A549 (cell line): Measurements from ENCODE around the gene DISC1. TPM values are rescaled to one million over a fixed set of nuclear protein-coding genes. Genes with fewer than 3 reads are reported as not detected.

Source experiments
- ATAC-seq, 2 experiments: fragments of 200-7000 bp in 1 of 2; fragments of >200 bp in 1 of 2; cut with Nextera tagmentation in 1 of 2; cut with Tn5 transposase in 1 of 2; 3 replicates each; pipeline versions ENCODE4 v1.8.0 to v1.9.1; 2018 to 2020; ENCODE audit warnings: mild to moderate bottlenecking in 1 of 2, moderate library complexity in 1 of 2
- CTCF ChIA-PET: fragments of 300-600 bp; sonication (Branson Sonifier 250); formaldehyde crosslinking; extraction: SDS; loops from one replicate; lab custom pipeline; 2021; ENCODE audit warnings: antibody characterized with exemption, inconsistent platforms; lab: Yijun Ruan, JAX
- POLR2A ChIA-PET: fragments of 350-600 bp; formaldehyde crosslinking; extraction: SDS; loops from one replicate; lab custom pipeline; 2021; ENCODE audit warnings: antibody characterized with exemption, inconsistent platforms; lab: Yijun Ruan, JAX
- DNase-seq, 2 experiments: peaks; one replicate each; pipeline versions ENCODE4 v3.0.0 to v3.0.0-alpha.2; 2011 to 2016; ENCODE audit warnings: low read depth in 1 of 2, low spot score in 1 of 2
- FAIRE-seq: peaks from 2 replicates; lab custom pipeline; 2011; peaks lifted over from hg19 to GRCh38; lab: Jason Lieb, UNC
- H3K27ac ChIP-seq, 2 experiments: fragments of >200 bp; sonication (Bioruptor Twin); formaldehyde crosslinking; 3 replicates each; pipeline ENCODE4 v1.5.1; 2016 to 2017
- H3K4me1 ChIP-seq: fragments of >200 bp; sonication (Bioruptor Twin); formaldehyde crosslinking; 3 replicates; pipeline ENCODE4 v1.6.1; 2016
- H3K4me2 ChIP-seq: fragments of >200 bp; sonication (Bioruptor Twin); formaldehyde crosslinking; 3 replicates; pipeline ENCODE4 v1.6.1; 2016
- H3K4me3 ChIP-seq: fragments of >200 bp; sonication (Bioruptor Twin); formaldehyde crosslinking; 3 replicates; pipeline ENCODE4 v1.5.1; 2016
- H3K9me3 ChIP-seq: fragments of >200 bp; sonication (Bioruptor Twin); formaldehyde crosslinking; 3 replicates; pipeline ENCODE4 v1.6.1; 2016
- CHD4 ChIP-seq: fragments of 200-600 bp; sonication (generic); IDR thresholded peaks from 2 replicates; pipeline ENCODE4 v1.6.1; 2016; ENCODE audit warnings: antibody characterized with exemption, mild to moderate bottlenecking, borderline replicate concordance
- EHMT2 ChIP-seq: fragments of 200-600 bp; sonication (generic); IDR thresholded peaks from 2 replicates; pipeline ENCODE4 v1.6.1; 2016; ENCODE audit warnings: antibody characterized with exemption, low read depth, mild to moderate bottlenecking, moderate library complexity
- HDAC2 ChIP-seq: fragments of 200-600 bp; sonication (generic); IDR thresholded peaks from 2 replicates; pipeline ENCODE4 v1.6.1; 2016
- HEYL ChIP-seq: fragments of 250-450 bp; sonication (Bioruptor Pico); IDR thresholded peaks from 2 replicates; pipeline ENCODE4 v1.8.0; 2021; ENCODE audit warnings: mild to moderate bottlenecking, moderate library complexity
- HOXB13 ChIP-seq: fragments of 250-450 bp; sonication (Bioruptor Pico); IDR thresholded peaks from 2 replicates; pipeline ENCODE4 v1.5.0; 2020; ENCODE audit warnings: low read depth, mild to moderate bottlenecking, moderate library complexity
- HOXB5 ChIP-seq: fragments of 250-450 bp; sonication (Bioruptor Pico); IDR thresholded peaks from 2 replicates; pipeline ENCODE4 v1.5.0; 2020; ENCODE audit warnings: mild to moderate bottlenecking, moderate library complexity
- NFE2L2 ChIP-seq: fragments of 150-350 bp; conservative IDR thresholded peaks from 2 replicates; pipeline ENCODE4 v1.6.1; 2014; ENCODE audit warnings: low read length
- NR3C1 ChIP-seq: fragments of >200 bp; sonication (Bioruptor Twin); formaldehyde crosslinking; IDR thresholded peaks from 3 replicates; pipeline ENCODE4 v1.6.1; 2017
- POLR2A ChIP-seq: IDR thresholded peaks from 2 replicates; pipeline ENCODE4 v1.6.1; 2012; ENCODE audit warnings: mild to moderate bottlenecking, low read length
- RARB ChIP-seq: fragments of 250-450 bp; sonication (Bioruptor Pico); IDR thresholded peaks from 2 replicates; pipeline ENCODE4 v1.8.0; 2021; ENCODE audit warnings: mild to moderate bottlenecking, moderate library complexity
- RFX5 ChIP-seq: fragments of 450-650 bp; IDR thresholded peaks from 2 replicates; pipeline ENCODE4 v1.7.1; 2014; ENCODE audit warnings: antibody characterized with exemption, mild to moderate bottlenecking, moderate library complexity
- ZFP36 ChIP-seq: fragments of 450-650 bp; IDR thresholded peaks from 2 replicates; pipeline ENCODE4 v1.6.1; 2014; ENCODE audit warnings: borderline replicate concordance; ENCODE audit not compliant: partially characterized antibody
- ZNF302 ChIP-seq: fragments of 250-450 bp; sonication (Bioruptor Pico); IDR thresholded peaks from 2 replicates; pipeline ENCODE4 v1.9.0; 2021; ENCODE audit warnings: inconsistent platforms, mild to moderate bottlenecking, moderate library complexity
- ZSCAN20 ChIP-seq: fragments of 250-450 bp; sonication (Bioruptor Pico); IDR thresholded peaks from 2 replicates; pipeline ENCODE4 v1.8.0; 2022; ENCODE audit warnings: mild to moderate bottlenecking, moderate library complexity
- WGBS: methylation state at CpG from one replicate; pipeline ENCODE4 v1.1.6; 2017; ENCODE audit errors: missing lambda C conversion rate; 5-methylcytosine and 5-hydroxymethylcytosine counted together
- polyA plus RNA-seq, 4 experiments: library from polyadenylated mRNA; depleted of rRNA in 3 of 4; stranded (reverse); fragments of >200 nt; fragmentation: RNase III in 1 of 4; extraction: RNeasy Plus Mini Kit Qiagen cat#74134 plus additional on column Dnase treatment in 1 of 4; gene quantifications; 2 replicates in 3 of 4; 3 replicates in 1 of 4; pipeline ENCODE4 v1.2.3, GENCODE V29; 2011 to 2017
- TF ChIP-seq, protein P1 (sequence below): fragments of >200 bp; sonication (Bioruptor Twin); formaldehyde crosslinking; IDR thresholded peaks from 3 replicates; pipeline ENCODE4 v1.5.1; 2016
- TF ChIP-seq, protein P2 (sequence below): IDR thresholded peaks from 2 replicates; pipeline ENCODE4 v1.6.1; 2012
- TF ChIP-seq, protein P3 (sequence below): fragments of 150-350 bp; IDR thresholded peaks from 2 replicates; pipeline ENCODE4 v1.6.1; 2014; ENCODE audit warnings: low read depth, mild to moderate bottlenecking, low read length
- TF ChIP-seq, protein P4 (sequence below): IDR thresholded peaks from 2 replicates; pipeline ENCODE4 v1.6.1; 2012; ENCODE audit warnings: low read depth, borderline replicate concordance
- TF ChIP-seq, protein P5 (sequence below): fragments of 250-450 bp; sonication (Bioruptor Pico); IDR thresholded peaks from 2 replicates; pipeline ENCODE4 v1.5.0; 2021; ENCODE audit warnings: mild to moderate bottlenecking, moderate library complexity, borderline replicate concordance

DISC1 gene
- polyA plus RNA-seq, 2 of the 4 experiments (the other 2 are of a cell fraction): 0.39 to 0.74 TPM

DNA sequence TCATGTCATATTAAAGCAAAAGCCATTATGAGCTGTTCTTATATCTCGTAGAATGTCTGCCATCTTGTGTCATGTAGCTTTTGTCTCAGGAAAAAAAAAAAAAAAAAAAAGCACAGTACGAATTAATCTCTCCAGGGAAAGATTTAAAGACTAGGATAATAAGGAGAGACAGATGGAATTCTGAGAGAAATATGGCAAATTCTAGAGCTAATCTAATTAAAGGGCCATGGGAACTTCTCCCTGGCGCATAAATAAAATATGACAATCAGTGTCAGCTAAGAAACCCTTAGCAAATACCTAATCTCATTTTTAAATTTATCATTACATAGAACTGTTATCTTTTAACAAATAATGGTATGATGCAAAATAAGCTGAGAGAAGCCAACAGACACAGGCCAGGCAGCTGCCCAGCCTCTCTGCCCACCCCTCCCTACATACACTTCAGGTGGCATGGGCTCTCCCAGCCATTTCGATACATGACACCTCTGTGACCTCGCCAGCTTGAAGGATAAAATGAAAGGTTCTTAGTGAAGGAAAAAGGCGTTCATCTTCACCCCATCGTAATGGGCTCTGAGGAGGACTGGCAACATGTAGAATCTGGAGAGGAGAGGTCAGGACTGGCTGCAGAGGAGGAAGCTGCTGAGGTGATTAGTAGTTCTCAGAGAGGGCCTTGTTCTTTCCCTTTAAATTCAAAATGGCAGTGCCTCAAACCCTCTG is 39.8 kb downstream of the DISC1 start:
- H3K4me2 ChIP-seq: no peak overlapping the region
- peaks cover 21% of the 10 kb centered on the region for H3K9me3 ChIP-seq
- H3K4me1 ChIP-seq: no peaks in the 10 kb centered on the region
- POLR2A ChIA-PET: no interaction called here
- H3K4me3 ChIP-seq: no peak overlapping the region
- 53% methylated on average over 7 of the region's 7 CpGs for WGBS
- FAIRE-seq (no peak), ATAC-seq (no peak), DNase-seq (no peak)
- CTCF ChIA-PET: interaction anchor here (0.6 to 1.4 kb wide), 5 partner anchors 11 to 437 kb away, joined by 3 to 4 read pairs (median 3); no protein-coding TSS in a partner anchor
- H3K27ac ChIP-seq: no peak overlapping the region
- no peak for TF ChIP-seq POLR2A
- TF ChIP-seq, protein P1, sequence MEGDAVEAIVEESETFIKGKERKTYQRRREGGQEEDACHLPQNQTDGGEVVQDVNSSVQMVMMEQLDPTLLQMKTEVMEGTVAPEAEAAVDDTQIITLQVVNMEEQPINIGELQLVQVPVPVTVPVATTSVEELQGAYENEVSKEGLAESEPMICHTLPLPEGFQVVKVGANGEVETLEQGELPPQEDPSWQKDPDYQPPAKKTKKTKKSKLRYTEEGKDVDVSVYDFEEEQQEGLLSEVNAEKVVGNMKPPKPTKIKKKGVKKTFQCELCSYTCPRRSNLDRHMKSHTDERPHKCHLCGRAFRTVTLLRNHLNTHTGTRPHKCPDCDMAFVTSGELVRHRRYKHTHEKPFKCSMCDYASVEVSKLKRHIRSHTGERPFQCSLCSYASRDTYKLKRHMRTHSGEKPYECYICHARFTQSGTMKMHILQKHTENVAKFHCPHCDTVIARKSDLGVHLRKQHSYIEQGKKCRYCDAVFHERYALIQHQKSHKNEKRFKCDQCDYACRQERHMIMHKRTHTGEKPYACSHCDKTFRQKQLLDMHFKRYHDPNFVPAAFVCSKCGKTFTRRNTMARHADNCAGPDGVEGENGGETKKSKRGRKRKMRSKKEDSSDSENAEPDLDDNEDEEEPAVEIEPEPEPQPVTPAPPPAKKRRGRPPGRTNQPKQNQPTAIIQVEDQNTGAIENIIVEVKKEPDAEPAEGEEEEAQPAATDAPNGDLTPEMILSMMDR: no peak
- no peak for TF ChIP-seq HOXB13
- TF ChIP-seq, protein P2, sequence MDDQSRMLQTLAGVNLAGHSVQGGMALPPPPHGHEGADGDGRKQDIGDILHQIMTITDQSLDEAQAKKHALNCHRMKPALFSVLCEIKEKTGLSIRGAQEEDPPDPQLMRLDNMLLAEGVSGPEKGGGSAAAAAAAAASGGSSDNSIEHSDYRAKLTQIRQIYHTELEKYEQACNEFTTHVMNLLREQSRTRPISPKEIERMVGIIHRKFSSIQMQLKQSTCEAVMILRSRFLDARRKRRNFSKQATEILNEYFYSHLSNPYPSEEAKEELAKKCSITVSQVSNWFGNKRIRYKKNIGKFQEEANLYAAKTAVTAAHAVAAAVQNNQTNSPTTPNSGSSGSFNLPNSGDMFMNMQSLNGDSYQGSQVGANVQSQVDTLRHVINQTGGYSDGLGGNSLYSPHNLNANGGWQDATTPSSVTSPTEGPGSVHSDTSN: no peak
- TF ChIP-seq EHMT2: no peak
- TF ChIP-seq NFE2L2: no peak
- TF ChIP-seq, protein P3, sequence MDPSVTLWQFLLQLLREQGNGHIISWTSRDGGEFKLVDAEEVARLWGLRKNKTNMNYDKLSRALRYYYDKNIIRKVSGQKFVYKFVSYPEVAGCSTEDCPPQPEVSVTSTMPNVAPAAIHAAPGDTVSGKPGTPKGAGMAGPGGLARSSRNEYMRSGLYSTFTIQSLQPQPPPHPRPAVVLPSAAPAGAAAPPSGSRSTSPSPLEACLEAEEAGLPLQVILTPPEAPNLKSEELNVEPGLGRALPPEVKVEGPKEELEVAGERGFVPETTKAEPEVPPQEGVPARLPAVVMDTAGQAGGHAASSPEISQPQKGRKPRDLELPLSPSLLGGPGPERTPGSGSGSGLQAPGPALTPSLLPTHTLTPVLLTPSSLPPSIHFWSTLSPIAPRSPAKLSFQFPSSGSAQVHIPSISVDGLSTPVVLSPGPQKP: no peak
- TF ChIP-seq NR3C1: no peak
- no peak for TF ChIP-seq ZSCAN20
- no peak for TF ChIP-seq CHD4
- TF ChIP-seq, protein P4, sequence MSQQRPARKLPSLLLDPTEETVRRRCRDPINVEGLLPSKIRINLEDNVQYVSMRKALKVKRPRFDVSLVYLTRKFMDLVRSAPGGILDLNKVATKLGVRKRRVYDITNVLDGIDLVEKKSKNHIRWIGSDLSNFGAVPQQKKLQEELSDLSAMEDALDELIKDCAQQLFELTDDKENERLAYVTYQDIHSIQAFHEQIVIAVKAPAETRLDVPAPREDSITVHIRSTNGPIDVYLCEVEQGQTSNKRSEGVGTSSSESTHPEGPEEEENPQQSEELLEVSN: no peak
- TF ChIP-seq HEYL (CRISPR knock-in tag): no peak
- TF ChIP-seq ZFP36: no peak
- no peak for TF ChIP-seq RARB
- TF ChIP-seq RFX5: no peak
- TF ChIP-seq HDAC2: no peak
- no peak for TF ChIP-seq ZNF302 (CRISPR knock-in tag)
- no peak for TF ChIP-seq HOXB5 (CRISPR knock-in tag)
- TF ChIP-seq, protein P5, sequence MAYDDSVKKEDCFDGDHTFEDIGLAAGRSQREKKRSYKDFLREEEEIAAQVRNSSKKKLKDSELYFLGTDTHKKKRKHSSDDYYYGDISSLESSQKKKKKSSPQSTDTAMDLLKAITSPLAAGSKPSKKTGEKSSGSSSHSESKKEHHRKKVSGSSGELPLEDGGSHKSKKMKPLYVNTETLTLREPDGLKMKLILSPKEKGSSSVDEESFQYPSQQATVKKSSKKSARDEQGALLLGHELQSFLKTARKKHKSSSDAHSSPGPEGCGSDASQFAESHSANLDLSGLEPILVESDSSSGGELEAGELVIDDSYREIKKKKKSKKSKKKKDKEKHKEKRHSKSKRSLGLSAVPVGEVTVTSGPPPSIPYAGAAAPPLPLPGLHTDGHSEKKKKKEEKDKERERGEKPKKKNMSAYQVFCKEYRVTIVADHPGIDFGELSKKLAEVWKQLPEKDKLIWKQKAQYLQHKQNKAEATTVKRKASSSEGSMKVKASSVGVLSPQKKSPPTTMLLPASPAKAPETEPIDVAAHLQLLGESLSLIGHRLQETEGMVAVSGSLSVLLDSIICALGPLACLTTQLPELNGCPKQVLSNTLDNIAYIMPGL (CRISPR knock-in tag): no peak

DNA sequence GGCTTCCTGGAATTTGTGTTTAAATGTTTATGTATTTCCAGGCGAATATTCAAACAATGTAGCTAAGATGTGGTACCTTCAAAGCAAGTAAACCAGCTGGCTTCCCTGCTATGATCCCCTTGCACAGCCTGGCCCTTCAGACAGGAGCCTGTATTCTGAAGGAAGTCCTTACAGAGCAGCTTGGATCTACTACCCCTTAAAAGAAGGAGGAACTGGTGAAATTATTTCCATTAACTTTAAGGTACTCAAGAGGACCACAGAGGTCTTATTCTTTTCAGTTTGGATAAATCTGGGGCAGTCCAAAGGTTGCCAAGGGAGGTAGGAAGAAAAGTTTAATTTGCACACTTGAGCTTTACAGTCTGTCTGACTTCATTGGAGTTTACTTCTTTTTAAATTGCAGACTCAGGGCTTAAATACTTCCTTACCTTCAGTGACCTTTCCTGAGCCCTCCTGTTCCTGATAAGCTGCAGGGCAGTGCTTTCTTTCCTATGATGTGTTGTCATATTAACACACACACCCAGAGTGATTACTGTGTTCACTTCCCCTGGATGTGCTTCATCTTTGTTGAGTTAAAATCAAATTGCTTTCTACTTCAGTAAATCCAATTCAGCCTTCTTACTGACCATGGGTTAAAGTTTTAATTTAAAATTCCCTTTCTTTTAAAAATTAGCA is 40.5 kb downstream of the DISC1 start:
- ATAC-seq (no peak), FAIRE-seq (no peak)
- ChIA-PET POLR2A (no interaction called here), CTCF (interaction anchor here (0.7 to 1.4 kb wide), 3 partner anchors 10 to 14 kb away, joined by 3 to 4 read pairs (median 3); no protein-coding TSS in a partner anchor)
- Histone ChIP-seq H3K27ac (no peak overlapping the region), H3K9me3 (peaks cover 23% of the 10 kb centered on the region)
- 4% methylated on average over 1 of the region's 1 CpG for WGBS
- no peak for TF ChIP-seq POLR2A
- no peak for TF ChIP-seq ZNF302 (CRISPR knock-in tag)
- no peak for TF ChIP-seq NFE2L2
- TF ChIP-seq, all 56 proteins: peak for 0
- Histone ChIP-seq H3K4me1 (no peaks in the 10 kb centered on the region), H3K4me3 (no peak overlapping the region), H3K4me2 (no peak overlapping the region)
- DNase-seq: no peak
